Measurements from ENCODE around the gene ALG12. TPM values are rescaled to one million over a fixed set of nuclear protein-coding genes. Genes with fewer than 3 reads are reported as not detected.

The ALG12 gene
- total RNA-seq, 2 experiments from 2014 or later: 21.4 to 28.5 TPM

DNA sequence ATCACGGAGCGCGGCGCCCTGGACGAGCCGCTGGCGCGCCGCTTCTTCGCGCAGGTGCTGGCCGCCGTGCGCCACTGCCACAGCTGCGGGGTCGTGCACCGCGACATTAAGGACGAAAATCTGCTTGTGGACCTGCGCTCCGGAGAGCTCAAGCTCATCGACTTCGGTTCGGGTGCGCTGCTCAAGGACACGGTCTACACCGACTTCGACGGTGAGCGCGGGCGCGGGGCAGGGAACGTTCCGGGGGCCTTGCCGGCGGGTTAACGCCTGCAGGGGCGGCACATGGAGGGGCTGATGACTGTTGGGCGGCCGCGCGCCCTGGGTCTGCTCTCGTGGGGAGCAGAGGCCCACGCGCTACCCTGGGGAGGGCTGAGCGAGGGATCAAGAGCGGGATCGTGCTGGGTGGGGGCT is 43.4 kb upstream of the ALG12 start:
- no peak for DNase-seq
- Mint-ChIP-seq H3K9me3 (no peaks in the 10 kb centered on the region), H3K4me1 (peaks cover 24% of the 10 kb centered on the region), H3K27ac (peak overlapping the region; percentile 88), H3K27me3 (no peaks in the 10 kb centered on the region), H3K4me3 (peak overlapping the region; percentile 90), H3K36me3 (ENCODE audit: low read depth) (peaks cover 22% of the 10 kb centered on the region)
- ChIA-PET POLR2A (interaction anchor here (1.3 kb wide), 1 partner anchor 25 kb away, joined by 5 read pairs; no protein-coding TSS in a partner anchor), CTCF (interaction anchor here (1.0 to 1.8 kb wide), 2 partner anchors 124 to 229 kb away, joined by 3 to 4 read pairs; no protein-coding TSS in a partner anchor)

DNA sequence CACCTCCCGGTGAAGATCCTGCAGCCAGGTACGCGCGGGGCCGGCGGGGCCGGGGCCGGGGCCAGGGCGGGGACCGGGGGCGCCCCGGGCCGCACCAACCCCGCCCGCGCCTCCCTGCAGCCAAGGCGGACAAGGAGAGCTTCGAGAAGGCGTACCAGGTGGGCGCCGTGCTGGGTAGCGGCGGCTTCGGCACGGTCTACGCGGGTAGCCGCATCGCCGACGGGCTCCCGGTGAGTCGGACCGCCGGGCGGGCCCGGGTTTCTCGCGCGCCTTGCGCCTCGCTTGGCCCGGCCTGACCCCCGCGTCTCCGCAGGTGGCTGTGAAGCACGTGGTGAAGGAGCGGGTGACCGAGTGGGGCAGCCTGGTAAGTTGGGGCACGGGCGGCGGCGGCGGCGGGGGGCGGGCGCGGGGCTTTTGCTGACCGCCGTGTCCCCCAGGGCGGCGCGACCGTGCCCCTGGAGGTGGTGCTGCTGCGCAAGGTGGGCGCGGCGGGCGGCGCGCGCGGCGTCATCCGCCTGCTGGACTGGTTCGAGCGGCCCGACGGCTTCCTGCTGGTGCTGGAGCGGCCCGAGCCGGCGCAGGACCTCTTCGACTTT is 42.9 kb upstream of the ALG12 start:
- Mint-ChIP-seq H3K27me3 (no peaks in the 10 kb centered on the region), H3K36me3 (ENCODE audit: low read depth) (peaks cover 22% of the 10 kb centered on the region)
- POLR2A ChIA-PET: interaction anchor here (0.6 kb wide), 1 partner anchor 28 kb away, joined by 3 read pairs; no protein-coding TSS in a partner anchor

DNA sequence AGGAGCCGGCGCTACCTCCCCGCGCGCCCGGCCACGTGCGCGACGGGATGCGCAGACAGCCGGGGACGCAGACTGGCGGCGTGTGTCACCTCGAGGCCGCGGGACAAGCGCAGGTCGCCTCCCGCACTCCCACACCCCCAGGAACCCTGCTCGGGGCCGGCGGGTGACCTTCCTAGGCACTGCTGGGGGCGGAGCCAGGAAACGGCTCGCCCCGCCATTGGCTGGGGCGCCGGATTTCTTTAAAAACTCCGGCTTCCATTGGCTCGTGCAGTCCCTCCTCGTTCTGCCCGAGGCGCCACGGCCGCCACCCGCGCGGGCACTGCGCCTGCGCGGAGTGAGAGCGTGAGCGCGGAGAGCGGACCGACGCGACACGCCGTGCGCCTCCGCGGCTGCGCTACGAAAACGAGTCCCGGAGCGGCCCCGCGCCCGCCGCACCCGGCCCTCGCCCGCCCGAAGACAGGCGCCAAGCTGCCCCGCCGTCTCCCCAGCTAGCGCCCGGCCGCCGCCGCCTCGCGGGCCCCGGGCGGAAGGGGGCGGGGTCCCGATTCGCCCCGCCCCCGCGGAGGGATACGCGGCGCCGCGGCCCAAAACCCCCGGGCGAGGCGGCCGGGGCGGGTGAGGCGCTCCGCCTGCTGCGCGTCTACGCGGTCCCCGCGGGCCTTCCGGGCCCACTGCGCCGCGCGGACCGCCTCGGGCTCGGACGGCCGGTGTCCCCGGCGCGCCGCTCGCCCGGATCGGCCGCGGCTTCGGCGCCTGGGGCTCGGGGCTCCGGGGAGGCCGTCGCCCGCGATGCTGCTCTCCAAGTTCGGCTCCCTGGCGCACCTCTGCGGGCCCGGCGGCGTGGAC is 42.1 kb upstream of the ALG12 start, which contains the start of gene PIM3:
Gene PIM3, plus strand, starts transcription at position 614 of the 846 bp plus-strand sequence. Its CDS starts 176 bp downstream, at position 790.
- Mint-ChIP-seq H3K27me3 (no peaks in the 10 kb centered on the region), H3K9me3 (no peaks in the 10 kb centered on the region), H3K4me1 (peaks cover 24% of the 10 kb centered on the region), H3K36me3 (ENCODE audit: low read depth) (peaks cover 22% of the 10 kb centered on the region), H3K4me3 (peak within 1 kb of the TSS; percentile 90), H3K27ac (peak within 1 kb of the TSS; percentile 91)
- DNase-seq: peak; percentile 93
- ChIA-PET CTCF (no interaction called here), POLR2A (interaction anchor here (0.6 kb wide), 1 partner anchor 27 kb away, joined by 3 read pairs; no protein-coding TSS in a partner anchor)

More for the DNA sequence above, 42.9 kb upstream of the ALG12 start:
- H3K4me3 Mint-ChIP-seq: peak overlapping the region; percentile 90
- H3K4me1 Mint-ChIP-seq: peaks cover 24% of the 10 kb centered on the region
- peak; percentile 30 for DNase-seq
- H3K9me3 Mint-ChIP-seq: no peaks in the 10 kb centered on the region
- CTCF ChIA-PET: no interaction called here
- peak overlapping the region; percentile 88 for H3K27ac Mint-ChIP-seq

DNA sequence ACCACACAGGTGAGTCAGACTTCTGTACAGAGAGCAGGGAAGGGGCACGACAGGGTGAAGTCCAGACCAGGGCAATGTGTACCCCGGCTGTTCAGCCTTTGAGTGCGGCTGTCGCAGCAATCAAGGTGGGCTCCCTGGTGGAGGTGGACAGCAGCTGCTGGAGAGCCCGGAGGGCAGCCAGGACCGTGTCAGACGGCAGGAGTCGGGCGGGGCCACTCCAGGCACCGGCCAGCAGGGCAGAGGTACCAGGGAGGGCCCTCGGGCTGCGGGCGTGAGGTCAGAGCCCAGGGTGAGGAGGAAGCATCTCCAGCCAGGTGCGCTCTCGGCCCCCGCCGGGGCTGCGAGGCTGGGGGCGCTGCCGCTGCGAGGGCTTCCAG is 41.5 kb upstream of the ALG12 start:
- peak overlapping the region; percentile 91 for H3K27ac Mint-ChIP-seq
- peaks cover 19% of the 10 kb centered on the region for H3K36me3 Mint-ChIP-seq (ENCODE audit: low read depth)
- no peaks in the 10 kb centered on the region for H3K27me3 Mint-ChIP-seq
- no peaks in the 10 kb centered on the region for H3K9me3 Mint-ChIP-seq
- peak; percentile 28 for DNase-seq
- peak overlapping the region; percentile 79 for H3K4me3 Mint-ChIP-seq
- CTCF ChIA-PET: no interaction called here
- peaks cover 22% of the 10 kb centered on the region for H3K4me1 Mint-ChIP-seq
- POLR2A ChIA-PET: no interaction called here

DNA sequence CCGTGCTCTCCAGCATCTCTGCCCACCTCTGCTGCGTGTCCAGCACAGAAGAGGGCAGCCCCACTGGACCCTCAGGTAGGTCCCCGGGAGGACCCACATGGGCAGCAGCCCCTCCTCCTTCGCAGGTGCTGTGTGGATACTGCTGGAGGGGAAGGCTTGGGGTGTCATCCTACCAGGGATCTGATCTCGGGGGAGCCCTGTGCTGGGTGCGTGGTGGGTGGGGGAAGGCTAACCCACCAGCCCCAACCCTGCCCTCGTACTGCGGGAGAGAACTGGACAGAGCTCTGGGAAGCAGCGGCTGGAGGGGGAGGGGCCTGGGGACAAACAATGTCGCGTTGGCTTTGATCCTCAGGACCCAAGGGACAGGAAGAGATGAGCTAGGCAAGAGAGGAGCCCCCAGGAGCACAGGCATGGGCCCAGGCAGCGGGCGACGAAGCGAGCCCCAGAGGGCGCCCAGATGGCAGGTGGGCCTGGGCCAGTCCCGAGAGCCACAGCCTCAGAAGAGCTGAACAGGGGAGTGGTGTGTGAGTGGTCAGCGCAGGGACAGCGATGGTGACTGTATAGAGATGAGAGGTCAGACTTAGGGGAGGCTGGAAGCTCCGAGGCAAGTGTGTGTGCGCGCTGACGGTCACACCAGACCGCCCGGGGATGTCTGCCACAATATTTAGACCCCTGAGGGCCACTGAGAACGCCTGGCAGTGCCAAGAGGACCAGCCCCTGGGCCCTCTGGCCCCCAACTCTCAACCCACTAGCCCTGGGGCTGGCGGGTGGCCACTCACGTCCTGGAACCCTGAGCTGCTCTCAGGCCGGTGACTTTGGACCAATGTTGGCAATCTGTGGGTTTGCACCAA is 40.9 kb upstream of the ALG12 start:
- DNase-seq: no peak
- H3K27ac Mint-ChIP-seq: peak overlapping the region; percentile 91
- peak overlapping the region; percentile 79 for H3K4me3 Mint-ChIP-seq
- H3K4me1 Mint-ChIP-seq: peaks cover 20% of the 10 kb centered on the region
- POLR2A ChIA-PET: no interaction called here
- H3K27me3 Mint-ChIP-seq: no peaks in the 10 kb centered on the region
- peaks cover 17% of the 10 kb centered on the region for H3K36me3 Mint-ChIP-seq (ENCODE audit: low read depth)
- no peaks in the 10 kb centered on the region for H3K9me3 Mint-ChIP-seq
- CTCF ChIA-PET: no interaction called here

DNA sequence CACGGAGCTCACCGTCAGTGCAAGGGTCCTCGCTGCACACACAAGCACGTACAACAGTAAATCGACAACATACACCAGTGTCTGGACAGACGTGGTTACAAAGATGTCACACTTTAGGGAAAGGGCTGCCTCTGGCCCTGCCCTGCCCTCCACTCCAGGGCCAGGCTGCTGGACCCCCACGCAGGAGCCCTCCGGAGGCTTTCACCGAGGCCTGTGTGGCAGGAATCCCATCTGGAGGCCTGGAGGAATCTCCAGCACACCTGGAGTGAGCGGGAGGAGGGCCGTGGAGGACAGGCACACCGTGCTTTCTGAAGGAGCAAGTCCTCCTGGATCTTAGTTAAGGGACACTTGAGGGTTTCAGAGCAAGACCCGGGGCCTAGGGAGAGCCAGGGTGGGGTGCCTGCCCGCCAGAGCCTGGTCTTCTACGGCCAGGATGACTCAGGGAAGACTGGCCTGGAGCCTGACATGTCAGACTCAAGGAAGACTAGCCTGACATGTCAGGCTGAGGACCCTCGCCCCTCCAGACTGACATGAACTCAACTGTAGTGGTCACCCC is 40.2 kb upstream of the ALG12 start:
- CTCF ChIA-PET: no interaction called here
- Mint-ChIP-seq H3K4me1 (peaks cover 13% of the 10 kb centered on the region), H3K4me3 (peak overlapping the region; percentile 79), H3K36me3 (ENCODE audit: low read depth) (peaks cover 10% of the 10 kb centered on the region), H3K27ac (peak overlapping the region; percentile 91), H3K27me3 (no peaks in the 10 kb centered on the region), H3K9me3 (no peaks in the 10 kb centered on the region)
- POLR2A ChIA-PET: no interaction called here
- no peak for DNase-seq

DNA sequence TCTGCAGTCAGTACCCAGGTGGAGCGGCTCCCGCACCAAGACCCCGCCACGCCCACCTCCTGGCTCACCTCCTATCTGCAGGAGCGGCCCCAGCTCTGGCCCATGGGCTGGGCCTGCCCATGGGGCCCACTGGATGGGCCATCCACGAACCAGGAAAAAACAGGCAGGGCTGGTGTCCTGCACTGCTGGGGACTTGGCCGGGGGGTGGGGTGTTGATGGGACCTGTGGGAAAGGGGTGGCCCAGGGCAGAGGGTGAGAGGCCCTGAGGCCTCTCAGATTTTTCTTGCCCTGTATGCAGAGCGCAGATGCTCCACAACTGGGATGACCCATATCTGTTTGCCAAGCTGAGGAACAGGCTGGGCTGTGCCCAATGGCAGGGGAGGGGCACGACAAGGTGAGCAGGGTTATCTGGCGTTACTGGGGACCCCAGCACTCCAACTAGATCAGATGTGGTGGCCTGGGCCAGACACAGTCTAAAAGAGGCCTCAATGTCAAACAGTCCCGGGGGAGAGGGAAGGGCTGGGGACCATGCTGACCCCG is 39.7 kb upstream of the ALG12 start:
- CTCF ChIA-PET: interaction anchor here (0.6 kb wide), 1 partner anchor 9 kb away, joined by 3 read pairs; no protein-coding TSS in a partner anchor
- H3K4me3 Mint-ChIP-seq: no peak overlapping the region

DNA sequence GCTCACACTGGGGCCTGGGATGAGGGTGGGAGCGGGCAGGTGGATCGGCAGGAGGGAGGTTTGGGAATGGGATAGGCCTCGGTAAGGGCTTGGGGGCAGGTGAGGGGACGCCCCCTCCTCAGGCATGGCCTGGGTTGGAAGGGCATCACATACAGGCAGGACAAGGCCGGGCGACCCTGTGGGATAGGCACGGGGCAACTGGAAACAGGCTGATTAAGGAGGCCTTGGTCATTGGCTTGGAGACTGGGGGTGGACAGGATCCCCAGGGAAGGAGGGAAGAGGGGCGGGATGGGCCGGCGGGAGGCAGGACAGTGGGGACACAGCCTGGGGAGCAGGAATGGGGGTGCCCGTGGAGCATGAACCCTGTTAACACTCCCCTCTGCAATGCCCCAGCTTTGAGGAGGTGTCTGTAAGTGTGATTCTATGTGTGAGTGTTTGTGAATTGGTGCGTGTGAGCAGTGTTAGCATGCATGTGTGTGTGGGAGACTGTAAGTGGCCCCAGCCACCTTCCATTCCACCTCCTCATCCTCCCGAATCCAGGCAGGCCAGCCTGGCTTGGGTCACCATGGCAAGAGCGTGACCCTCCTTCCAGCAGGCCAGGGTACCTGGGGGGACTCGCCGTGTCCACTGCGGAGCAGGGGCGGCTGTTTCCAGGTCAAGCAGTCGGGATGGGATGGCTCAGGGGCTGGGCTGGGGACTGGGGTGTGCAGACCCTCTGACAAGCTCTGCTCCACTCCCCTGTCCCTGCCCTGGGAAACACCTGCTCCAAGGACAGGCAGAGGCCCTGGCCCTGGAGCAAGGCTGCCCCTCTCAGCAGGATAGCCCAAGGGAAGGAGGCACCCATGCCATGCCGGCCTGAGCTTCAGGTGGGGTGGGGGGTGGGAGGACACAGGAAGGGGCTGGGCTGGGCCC is 38.9 kb upstream of the ALG12 start:
- ChIA-PET POLR2A (no interaction called here), CTCF (interaction anchor here (0.6 to 1.8 kb wide), 2 partner anchors 8 to 10 kb away, joined by 3 to 4 read pairs; no protein-coding TSS in a partner anchor)
- peaks cover 5% of the 10 kb centered on the region for H3K36me3 Mint-ChIP-seq (ENCODE audit: low read depth)
- peaks cover 6% of the 10 kb centered on the region for H3K4me1 Mint-ChIP-seq
- H3K4me3 Mint-ChIP-seq: no peak overlapping the region
- H3K27me3 Mint-ChIP-seq: no peaks in the 10 kb centered on the region
- no peaks in the 10 kb centered on the region for H3K9me3 Mint-ChIP-seq
- no peak for DNase-seq
- no peak overlapping the region for H3K27ac Mint-ChIP-seq

More for the DNA sequence above, 39.7 kb upstream of the ALG12 start:
- POLR2A ChIA-PET: no interaction called here
- H3K36me3 Mint-ChIP-seq (ENCODE audit: low read depth): peaks cover 5% of the 10 kb centered on the region
- DNase-seq: no peak
- H3K9me3 Mint-ChIP-seq: no peaks in the 10 kb centered on the region
- no peak overlapping the region for H3K27ac Mint-ChIP-seq
- H3K27me3 Mint-ChIP-seq: no peaks in the 10 kb centered on the region
- H3K4me1 Mint-ChIP-seq: peaks cover 8% of the 10 kb centered on the region

DNA sequence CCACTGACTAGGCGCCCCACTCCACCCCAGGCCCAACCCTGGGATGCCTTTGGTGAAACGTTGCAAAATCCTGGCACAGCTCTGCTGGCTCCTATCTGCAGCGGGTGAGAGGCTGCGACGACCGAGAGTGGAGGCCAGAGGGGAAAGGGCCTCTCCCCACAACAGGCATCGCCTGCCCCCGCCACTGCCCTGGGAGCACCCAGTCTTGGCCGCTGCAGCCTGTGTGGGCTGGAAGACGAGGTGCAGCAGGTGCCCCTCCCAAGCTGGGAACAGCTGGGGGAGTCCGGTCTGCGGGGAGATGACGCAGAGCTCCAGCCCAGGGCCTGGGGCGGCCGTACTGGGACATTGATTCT is 38.2 kb upstream of the ALG12 start:
- Mint-ChIP-seq H3K4me1 (peaks cover 6% of the 10 kb centered on the region), H3K27me3 (no peaks in the 10 kb centered on the region), H3K4me3 (no peak overlapping the region), H3K27ac (no peak overlapping the region), H3K36me3 (ENCODE audit: low read depth) (peaks cover under 1% of the 10 kb centered on the region), H3K9me3 (no peaks in the 10 kb centered on the region)
- ChIA-PET POLR2A (no interaction called here), CTCF (interaction anchor here (1.0 to 1.8 kb wide), 3 partner anchors 9 to 29 kb away, joined by 3 to 4 read pairs (median 3); no protein-coding TSS in a partner anchor)
- DNase-seq: no peak

DNA sequence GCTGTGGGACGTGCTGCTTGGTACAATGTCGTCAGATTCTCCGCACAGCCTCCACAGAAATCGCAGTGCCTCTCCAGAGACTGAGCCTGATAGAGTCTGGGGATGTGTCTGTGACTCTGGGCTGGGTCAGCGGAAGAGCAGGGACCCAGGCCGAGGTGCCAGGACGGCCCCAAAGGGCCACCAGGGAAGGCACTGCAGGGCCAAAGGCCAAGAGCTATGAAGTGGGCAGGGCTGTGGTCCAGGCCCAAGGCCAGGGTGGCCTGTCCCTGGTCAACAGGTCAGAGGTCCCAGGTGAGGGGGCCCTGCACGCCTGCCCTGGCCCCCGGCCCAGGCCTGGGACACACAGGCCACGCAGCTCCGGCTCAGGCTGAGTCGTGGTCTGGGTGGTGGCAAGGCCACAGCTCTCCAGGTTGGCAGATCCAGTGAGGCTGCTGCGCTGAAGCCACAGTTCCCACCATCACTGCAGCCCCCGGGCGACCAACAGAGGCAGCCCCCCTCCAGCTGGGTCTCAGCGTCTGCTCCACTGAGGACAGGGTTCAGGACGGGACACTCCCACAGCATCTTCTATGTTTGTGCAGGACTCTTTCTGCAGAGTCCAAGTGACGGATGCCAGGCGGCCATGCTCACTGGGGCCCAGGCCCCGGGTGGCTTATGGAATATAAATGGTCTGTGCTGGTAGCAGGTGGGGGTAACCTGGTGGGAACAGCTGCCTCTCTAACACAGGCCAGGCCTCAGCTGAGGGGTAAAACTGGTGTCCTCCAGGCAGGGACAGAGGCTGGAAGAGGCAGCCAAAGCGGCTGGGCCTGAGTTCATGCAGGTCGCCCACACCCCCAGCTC is 37.6 kb upstream of the ALG12 start:
- Mint-ChIP-seq H3K9me3 (no peaks in the 10 kb centered on the region), H3K27ac (no peak overlapping the region), H3K36me3 (ENCODE audit: low read depth) (no peaks in the 10 kb centered on the region), H3K4me1 (peaks cover 8% of the 10 kb centered on the region), H3K27me3 (no peaks in the 10 kb centered on the region), H3K4me3 (no peak overlapping the region)
- no peak for DNase-seq
- POLR2A ChIA-PET: no interaction called here
- CTCF ChIA-PET: interaction anchor here (1.0 to 1.8 kb wide), 3 partner anchors 9 to 29 kb away, joined by 3 to 4 read pairs (median 3); no protein-coding TSS in a partner anchor
